Erythroblast (primary cell): ENCODE measurements around the gene MSX1.

ENCODE experiments used
- GATA1 ChIP-seq: IDR thresholded peaks from 2 replicates; pipeline ENCODE4 v1.6.1; 2011; ENCODE audit warnings: low read depth, mild to moderate bottlenecking, control low read depth, low read length, moderate library complexity
- POLR2A ChIP-seq: IDR thresholded peaks from 2 replicates; pipeline ENCODE4 v1.6.1; 2011; ENCODE audit warnings: mild to moderate bottlenecking, low read length

DNA sequence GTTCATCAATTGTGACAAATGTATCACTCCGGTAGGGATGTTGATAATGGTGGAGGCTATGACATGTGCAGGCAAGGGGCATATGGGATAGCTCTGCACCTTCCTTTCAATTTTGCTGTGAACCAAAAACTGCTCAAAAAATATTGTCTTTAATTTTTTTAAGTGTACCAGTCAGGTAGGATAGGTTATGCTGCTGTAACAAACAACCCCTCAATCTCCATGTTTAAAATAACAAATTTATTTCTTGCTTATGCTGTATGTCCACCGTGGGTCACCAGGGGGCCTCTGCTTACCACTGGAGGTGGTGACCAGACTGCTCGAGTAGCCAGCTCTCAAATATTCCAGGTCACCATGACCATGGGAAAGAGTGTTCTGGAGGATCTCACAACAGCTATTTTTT, 23.4 kb upstream of the MSX1 start:
- TF ChIP-seq POLR2A (no peak), GATA1 (no peak)
